HL-60 (cell line): Measurements from ENCODE around the gene TSTD2.

ENCODE experiments used
- DNase-seq, 2 experiments: peaks; one replicate each; pipeline ENCODE4 v3.0.0-alpha.2; 2010 to 2020; ENCODE audit warnings: low read depth in 1 of 2, low spot score in 1 of 2
- H3K27ac ChIP-seq: fragments of 250-450 bp; sonication (Bioruptor Pico); replicated peaks from 2 replicates; pipeline ENCODE4 v1.5.1; 2020; ENCODE audit warnings: mild to moderate bottlenecking, moderate library complexity
- H3K27me3 ChIP-seq: fragments of 250-450 bp; sonication (Bioruptor Pico); 2 replicates; pipeline ENCODE4 v1.5.1; 2021; ENCODE audit warnings: mild to moderate bottlenecking, moderate library complexity; ENCODE audit not compliant: insufficient read depth, poor library complexity, severe bottlenecking
- H3K4me3 ChIP-seq: replicated peaks from 2 replicates; pipeline ENCODE4 v1.5.1; 2011; ENCODE audit warnings: mild to moderate bottlenecking, control low read depth, low read length; ENCODE audit not compliant: insufficient read depth
- GABPA ChIP-seq: IDR thresholded peaks from 2 replicates; pipeline ENCODE4 v1.6.1; 2012; ENCODE audit warnings: low read depth
- POLR2AphosphoS5 ChIP-seq: IDR thresholded peaks from 2 replicates; pipeline ENCODE4 v1.6.1; 2012; ENCODE audit warnings: low read depth
- SPI1 ChIP-seq: IDR thresholded peaks from 2 replicates; pipeline ENCODE4 v1.6.1; 2012; ENCODE audit warnings: low read depth, mild to moderate bottlenecking, borderline replicate concordance
- TF ChIP-seq, protein P1 (sequence below): IDR thresholded peaks from one replicate; pipeline ENCODE4 v1.5.1; 2011; ENCODE audit warnings: low read length, control low read depth, inconsistent platforms; ENCODE audit not compliant: insufficient read depth
- TF ChIP-seq, protein P2 (sequence below): IDR thresholded peaks from 2 replicates; pipeline ENCODE4 v1.6.1; 2012; ENCODE audit warnings: low read depth; ENCODE audit not compliant: insufficient replicate concordance

Gene TSTD2

DNA sequence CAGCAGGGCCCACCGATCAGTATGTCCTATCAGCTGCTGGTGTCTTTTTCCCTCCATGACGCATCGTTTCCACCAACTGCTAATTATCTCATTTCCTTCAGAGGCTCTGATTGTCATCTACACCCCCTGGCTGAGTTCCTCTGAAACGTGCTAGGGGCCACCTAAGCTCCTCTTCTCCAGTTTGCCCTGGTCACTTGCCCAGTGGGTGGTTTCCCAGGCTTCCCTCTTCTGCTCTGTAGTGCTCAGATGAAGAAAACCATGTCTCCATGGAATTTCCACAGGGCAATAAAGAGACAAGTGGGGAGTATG, 65.3 kb downstream of the TSTD2 start:
- no peak for TF ChIP-seq GABPA
- TF ChIP-seq, protein P1, sequence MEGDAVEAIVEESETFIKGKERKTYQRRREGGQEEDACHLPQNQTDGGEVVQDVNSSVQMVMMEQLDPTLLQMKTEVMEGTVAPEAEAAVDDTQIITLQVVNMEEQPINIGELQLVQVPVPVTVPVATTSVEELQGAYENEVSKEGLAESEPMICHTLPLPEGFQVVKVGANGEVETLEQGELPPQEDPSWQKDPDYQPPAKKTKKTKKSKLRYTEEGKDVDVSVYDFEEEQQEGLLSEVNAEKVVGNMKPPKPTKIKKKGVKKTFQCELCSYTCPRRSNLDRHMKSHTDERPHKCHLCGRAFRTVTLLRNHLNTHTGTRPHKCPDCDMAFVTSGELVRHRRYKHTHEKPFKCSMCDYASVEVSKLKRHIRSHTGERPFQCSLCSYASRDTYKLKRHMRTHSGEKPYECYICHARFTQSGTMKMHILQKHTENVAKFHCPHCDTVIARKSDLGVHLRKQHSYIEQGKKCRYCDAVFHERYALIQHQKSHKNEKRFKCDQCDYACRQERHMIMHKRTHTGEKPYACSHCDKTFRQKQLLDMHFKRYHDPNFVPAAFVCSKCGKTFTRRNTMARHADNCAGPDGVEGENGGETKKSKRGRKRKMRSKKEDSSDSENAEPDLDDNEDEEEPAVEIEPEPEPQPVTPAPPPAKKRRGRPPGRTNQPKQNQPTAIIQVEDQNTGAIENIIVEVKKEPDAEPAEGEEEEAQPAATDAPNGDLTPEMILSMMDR: no peak
- TF ChIP-seq, protein P2, sequence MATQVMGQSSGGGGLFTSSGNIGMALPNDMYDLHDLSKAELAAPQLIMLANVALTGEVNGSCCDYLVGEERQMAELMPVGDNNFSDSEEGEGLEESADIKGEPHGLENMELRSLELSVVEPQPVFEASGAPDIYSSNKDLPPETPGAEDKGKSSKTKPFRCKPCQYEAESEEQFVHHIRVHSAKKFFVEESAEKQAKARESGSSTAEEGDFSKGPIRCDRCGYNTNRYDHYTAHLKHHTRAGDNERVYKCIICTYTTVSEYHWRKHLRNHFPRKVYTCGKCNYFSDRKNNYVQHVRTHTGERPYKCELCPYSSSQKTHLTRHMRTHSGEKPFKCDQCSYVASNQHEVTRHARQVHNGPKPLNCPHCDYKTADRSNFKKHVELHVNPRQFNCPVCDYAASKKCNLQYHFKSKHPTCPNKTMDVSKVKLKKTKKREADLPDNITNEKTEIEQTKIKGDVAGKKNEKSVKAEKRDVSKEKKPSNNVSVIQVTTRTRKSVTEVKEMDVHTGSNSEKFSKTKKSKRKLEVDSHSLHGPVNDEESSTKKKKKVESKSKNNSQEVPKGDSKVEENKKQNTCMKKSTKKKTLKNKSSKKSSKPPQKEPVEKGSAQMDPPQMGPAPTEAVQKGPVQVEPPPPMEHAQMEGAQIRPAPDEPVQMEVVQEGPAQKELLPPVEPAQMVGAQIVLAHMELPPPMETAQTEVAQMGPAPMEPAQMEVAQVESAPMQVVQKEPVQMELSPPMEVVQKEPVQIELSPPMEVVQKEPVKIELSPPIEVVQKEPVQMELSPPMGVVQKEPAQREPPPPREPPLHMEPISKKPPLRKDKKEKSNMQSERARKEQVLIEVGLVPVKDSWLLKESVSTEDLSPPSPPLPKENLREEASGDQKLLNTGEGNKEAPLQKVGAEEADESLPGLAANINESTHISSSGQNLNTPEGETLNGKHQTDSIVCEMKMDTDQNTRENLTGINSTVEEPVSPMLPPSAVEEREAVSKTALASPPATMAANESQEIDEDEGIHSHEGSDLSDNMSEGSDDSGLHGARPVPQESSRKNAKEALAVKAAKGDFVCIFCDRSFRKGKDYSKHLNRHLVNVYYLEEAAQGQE: no peak
- no peak for TF ChIP-seq POLR2AphosphoS5
- TF ChIP-seq SPI1: no peak
- no peak overlapping the region for H3K27ac ChIP-seq
- H3K27me3 ChIP-seq: no peaks in the 10 kb centered on the region
- DNase-seq: no peak
- H3K4me3 ChIP-seq: no peak overlapping the region

- no peaks in the 10 kb centered on the region for H3K27me3 ChIP-seq
- no peak for DNase-seq
- H3K27ac ChIP-seq: no peak overlapping the region
- TF ChIP-seq GABPA (no peak), POLR2AphosphoS5 (no peak), SPI1 (no peak)
- TF ChIP-seq, protein P2: no peak
- TF ChIP-seq, protein P1: no peak
- H3K4me3 ChIP-seq: no peak overlapping the region
These were observed 65.8 kb downstream of the TSTD2 start for GRCh38 chr9:97567182-97567893.

- Histone ChIP-seq H3K4me3 (no peak overlapping the region), H3K27ac (no peak overlapping the region), H3K27me3 (no peaks in the 10 kb centered on the region)
- TF ChIP-seq GABPA: no peak
- TF ChIP-seq, protein P2: no peak
- TF ChIP-seq, protein P1: no peak
- TF ChIP-seq POLR2AphosphoS5: no peak
- no peak for TF ChIP-seq SPI1
- DNase-seq: no peak
These were observed 67.9 kb downstream of the TSTD2 start for GRCh38 chr9:97565262-97565661.
